HG02763 (cell line): ENCODE data around the gene SAP30BP.

ENCODE experiments used
- ATAC-seq: cut with Tn5 transposase; IDR thresholded peaks from one replicate; pipeline ENCODE4 v1.9.1; 2021; ENCODE audit warnings: mild to moderate bottlenecking, moderate library complexity; ENCODE audit not compliant: unreplicated experiment

SAP30BP gene

DNA sequence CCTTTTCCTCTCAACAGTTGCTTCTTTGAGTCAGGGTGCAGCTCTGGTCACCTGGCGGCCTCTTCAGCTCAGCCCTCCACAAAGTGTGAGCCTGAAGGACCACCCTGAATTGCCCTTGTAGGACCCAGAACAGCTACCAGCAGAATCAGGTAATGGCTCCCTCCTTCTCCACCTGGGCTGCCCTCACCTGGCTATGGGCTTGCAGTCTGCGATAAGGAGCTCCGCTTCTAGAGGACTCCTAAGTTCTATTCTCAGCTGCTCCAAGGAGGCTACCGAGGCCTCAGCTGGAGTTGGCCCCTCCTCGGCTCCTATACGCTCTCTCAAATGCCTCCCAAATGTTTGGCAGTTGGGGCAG is 20.5 kb upstream of the SAP30BP start:
- no peak for ATAC-seq

DNA sequence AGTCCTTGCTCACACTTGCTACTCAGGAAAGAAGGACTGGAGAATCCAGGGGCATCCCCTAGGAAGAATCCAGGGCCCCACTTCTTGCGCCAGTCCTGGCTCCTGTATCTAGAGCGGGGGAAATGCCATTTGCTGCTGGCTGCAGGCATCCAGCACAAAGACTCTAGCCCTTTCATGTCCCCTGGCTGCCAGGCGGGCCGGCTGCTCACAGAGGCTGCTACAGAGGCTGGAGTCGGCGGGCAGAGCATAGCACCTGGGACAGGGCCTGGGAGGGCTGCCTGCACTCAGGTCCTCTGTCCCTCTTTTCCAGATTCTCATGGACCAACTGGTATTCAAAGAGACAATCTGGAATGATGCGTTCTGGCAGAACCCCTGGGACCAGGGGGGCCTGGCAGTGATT is 20.1 kb upstream of the SAP30BP start:
- ATAC-seq, result no peak

DNA sequence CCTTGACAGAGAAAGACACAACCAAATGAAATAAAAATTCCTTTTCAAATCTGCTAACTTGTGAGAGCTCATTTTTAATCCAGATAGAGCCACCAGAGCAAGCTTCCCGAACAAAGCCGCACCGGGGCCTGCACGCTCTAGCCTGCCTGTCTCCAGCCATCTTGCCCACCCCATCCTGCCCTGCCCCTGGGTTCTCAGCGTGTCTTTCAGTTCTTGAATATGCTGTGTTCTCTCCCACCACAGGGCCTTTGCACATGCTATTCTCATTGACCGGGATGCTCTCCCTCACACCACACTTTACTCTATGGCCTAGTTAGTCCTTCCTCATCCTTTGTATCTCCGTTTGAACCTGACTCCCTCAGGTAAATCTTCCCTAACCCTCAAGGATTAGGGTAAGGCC is 19.2 kb upstream of the SAP30BP start:
- no peak for ATAC-seq

DNA sequence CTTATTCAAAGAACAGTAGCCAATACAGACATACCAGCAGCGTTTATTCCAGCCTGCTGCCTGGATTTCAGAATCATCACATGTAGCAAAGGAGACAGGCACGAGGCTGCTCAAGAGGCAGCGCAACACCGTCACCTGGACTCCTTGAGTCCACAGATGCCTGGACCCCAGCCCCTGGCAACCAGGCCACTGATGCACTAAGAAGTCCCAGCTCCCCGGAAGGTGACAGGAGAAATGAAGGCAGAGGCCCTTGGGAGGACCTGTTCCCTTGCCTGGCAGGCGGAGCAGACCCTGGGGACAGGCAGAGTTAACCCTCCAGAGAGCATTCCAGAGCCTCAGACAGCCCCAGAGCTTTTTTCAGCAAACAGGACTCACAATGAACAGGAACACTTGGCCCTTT is 17.5 kb upstream of the SAP30BP start:
- no peak for ATAC-seq

DNA sequence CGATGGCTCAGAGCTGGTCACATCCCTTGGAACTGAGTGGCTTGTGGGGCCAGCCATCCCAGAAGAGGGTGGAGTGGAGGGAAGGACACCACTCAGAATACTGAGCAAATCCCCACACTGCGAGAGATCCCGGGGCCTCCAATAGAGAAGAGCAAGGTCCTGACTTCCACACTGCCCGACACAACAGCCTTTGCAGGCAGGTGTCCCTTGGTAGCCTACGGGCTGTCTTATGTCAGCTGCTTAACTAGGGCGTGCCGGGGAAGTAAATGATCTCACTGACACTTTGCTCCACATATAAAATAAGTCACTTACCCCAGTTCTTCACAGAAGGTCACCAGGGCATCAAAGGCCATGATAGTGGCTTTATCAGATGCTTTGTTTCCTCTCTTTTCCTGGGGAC is 16.3 kb upstream of the SAP30BP start:
- no peak for ATAC-seq

DNA sequence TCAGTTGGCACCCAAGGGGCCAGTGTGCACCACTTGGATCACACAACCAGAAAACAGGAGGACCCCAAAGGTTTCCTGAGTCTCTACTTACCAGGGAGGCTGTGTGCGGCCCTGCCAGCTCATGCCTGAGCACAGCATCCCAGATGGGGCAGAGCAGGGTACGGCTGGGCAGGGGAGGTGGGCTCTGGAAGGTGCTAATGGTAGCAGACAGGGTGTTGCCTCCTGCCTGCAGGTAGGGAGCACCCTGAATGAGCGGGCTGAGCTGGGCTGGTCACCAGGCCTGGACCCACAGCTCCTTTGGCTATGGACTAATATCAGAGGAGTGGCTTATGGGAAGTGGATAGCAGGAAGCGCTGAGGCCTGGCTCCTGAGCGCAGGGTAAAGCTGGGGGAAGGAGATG is 14.8 kb upstream of the SAP30BP start:
- no peak for ATAC-seq

DNA sequence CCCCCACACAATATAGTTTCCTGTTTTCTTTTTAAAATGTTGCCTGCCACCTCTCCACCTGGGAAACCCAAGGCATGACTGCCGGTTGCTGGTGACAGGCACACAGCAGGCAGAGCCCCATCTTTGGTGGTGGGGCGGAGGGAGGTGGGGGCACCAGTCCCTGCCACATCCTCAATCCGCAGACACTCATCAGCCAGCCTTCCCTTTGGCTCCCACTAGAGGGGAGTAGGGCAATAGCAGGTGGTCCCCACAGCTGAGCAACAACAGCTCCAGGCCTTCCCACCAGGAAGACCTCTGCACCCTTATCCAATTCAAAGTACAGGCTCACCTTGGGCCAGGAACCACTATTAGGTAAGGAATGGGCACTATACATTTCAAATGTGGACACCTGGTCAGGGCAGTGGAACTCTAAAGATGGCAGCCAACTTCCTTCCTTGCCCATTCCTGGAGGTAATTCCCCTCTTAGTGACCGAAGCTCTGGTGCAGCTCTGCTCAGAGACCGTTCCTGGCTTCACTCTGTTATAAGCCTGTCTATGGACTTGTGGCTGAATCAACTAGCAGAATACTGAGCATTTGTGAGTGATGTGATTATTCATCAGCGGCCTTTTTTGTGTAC is 14.1 kb upstream of the SAP30BP start:
- ATAC-seq, result no peak

DNA sequence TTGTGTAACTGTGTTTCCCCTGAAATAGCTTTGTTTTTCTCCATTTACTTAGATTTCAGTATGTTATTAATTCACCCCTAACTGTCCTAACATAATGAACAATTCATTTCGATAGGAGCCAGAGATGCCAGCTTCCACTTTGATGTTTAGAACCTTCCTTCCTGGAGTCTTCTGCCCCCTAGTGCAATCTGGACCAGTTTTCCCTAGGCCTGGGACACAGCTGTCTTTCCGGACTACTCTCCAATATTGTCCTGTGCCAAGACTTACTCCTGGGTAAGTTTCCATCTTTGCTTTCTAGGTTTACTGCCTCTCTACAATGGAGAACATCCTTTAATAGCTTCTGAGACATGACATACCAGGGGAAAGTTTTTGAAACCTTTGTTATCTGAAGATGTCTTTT is 13.0 kb upstream of the SAP30BP start:
- ATAC-seq, result no peak

DNA sequence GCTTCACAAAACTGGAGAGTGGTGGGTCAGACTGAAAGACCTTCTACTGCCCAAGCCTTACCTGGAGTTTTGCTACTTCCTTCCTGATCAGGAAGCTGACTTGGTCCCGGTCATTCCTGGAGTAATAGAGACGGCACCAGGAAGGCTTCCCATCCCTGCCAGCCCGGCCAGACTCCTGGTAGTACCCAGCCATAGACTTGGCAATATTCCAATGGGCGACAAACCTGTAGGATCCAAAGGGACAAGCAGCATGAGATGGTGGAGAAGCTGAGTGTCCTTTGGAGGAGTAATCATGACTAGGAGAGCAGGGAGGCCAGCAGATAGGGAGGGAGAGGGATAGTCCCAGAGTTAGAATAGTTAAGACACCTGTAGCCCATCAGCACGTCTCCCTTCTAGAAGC is 8.9 kb upstream of the SAP30BP start:
- ATAC-seq, result no peak

DNA sequence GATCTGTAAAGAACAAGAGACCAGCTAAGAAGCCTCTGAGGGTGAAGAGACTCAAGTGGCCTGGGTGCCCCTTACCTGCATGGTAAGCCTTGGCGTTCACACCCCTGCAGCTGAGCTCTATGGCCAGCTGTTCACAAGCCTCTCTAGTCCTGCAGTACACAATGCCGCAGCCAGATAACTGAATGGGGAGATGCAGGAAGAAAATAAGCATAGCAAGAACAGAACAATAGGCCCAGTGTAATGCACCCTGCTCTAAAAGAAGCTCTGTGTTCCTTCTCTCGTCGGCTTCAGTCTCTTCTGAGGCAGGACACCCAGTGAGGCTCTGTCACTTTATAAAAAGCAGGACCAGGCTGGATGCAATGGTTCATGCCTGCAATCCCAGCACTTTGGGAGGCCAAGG is 5.6 kb upstream of the SAP30BP start:
- ATAC-seq, result no peak

DNA sequence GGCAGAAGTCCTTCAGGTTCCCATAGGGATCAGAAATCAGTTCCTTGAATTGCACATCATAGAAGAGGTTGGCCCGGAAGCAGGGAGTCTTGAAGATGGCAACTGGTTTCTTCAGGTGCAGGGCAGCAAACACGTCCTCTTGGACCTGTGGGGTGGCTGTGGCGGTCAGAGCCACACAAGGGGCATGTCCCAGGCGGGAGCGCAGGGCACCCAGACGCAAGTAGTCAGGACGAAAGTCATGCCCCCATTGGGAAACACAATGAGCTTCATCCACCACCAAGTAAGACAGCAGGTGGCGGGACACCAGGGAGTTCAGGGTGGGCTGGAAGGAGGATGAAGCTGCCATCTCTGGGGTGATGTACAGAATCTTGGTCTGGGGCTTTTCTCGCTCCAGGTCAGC is 4.6 kb upstream of the SAP30BP start:
- ATAC-seq, result no peak

DNA sequence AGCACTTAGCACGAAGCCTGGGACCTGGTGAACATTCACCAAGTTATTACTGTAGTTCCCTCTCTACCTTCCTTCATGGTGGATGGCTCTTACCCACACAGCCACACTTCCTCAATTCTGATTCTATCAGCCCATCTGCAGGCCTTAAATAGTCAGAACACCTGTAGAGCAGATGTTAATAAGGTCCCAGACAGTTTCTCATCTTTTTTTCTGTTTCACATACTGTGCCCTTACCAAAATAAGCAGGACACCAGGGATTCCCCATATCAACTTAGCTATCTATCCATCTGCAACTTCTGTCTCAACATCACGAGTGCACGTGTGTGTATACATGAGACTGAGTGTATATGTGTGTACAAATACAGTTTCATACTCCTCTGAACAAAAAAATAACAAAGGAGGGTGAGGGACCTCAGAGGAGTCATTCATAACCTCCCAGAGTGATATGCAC is 3.0 kb upstream of the SAP30BP start:
- ATAC-seq, result peak; percentile 59

DNA sequence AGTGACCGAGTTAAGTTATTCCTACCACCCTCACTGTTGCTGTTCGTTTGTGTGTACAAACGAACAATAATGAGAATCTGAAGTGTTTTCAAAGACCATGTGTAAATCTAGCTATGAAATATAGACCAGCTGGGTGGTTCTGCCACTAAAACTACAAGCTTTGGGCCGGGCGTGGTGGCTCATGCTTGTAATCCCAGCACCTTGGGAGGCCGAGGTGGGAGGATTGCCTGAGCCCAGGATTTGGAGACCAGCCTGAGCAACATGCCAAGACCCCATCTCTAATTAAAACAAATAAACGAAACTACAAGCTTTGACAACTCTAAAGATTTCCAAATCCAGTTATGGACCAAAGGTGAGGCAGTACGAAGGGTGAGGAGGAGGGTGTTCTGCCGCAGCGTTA is 1.2 kb upstream of the SAP30BP start:
- no peak for ATAC-seq

DNA sequence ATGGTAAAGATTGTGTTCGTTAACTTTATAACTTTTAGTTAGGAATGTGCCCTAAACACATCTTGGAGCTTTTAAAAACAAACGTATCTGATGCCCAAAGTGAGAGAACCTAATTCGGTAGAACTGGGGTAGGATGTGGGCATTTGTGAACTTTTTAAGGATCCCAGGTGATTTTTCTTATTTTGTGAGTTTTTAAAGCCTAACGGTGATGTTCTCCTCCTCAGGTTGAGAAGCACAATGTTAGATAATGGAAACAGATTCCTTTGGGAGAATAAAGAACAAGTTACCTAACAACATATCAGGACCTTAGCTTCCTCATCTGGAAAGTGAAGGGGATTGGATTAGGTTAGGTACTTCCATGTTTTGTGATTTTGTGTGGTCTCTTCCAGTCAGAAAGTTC is 687 bp downstream of the SAP30BP start:
- ATAC-seq, result no peak

DNA sequence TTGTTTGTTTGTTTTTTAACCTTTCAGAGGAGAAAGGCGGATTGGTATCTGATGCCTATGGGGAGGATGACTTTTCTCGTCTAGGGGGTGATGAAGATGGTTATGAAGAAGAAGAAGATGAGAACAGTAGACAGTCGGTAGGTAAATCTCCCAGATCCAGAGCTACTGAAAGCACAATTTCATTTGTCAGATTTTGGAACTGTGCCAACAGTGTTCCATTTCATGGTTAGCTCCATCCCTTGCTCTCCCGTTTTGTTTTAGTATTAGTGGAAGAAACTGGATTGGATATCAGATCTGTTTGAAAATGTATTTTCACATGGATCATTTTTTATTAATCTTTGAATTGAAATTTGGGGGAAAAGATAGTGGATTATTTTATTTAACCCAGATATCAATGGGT is 1.4 kb downstream of the SAP30BP start:
- no peak for ATAC-seq

DNA sequence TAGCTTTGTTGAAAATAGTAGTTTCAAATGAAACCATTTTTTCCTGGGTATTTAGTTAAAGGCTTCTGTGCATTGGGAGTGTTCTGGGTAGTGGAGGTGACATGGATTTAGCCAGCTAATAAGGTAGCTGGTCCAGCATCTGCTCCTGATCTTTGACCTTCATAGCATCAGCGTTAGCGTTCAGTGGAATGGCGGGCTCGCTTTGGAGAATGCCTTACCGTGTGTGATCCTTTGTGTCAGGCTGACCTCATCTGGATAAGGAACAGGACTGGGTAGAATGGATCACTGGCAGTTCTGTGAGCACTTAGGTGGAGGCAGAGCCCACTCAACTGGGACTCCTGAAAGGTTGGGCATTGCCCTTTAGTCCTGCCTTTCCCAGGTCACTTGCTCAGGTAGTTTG is 3.7 kb downstream of the SAP30BP start:
- ATAC-seq, result no peak

DNA sequence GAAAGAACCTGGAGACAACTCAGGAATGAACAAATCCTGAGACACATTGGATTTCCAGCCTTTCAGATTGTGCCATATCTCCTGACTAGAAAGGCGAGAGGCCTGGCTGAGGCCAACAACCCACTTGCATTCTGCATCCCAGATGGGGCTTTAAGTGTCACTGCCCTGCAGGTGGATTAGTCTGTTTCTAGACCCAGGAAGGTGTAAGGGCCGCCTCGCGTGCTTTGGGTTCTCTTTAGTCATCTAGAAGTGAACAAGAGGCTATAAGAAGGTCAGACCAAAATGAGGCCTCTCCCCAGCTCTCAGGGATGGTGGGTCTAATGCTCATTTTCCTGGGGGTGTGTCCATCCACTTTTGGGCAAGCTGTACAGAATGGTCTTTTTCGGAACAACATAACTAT is 4.9 kb downstream of the SAP30BP start:
- no peak for ATAC-seq

DNA sequence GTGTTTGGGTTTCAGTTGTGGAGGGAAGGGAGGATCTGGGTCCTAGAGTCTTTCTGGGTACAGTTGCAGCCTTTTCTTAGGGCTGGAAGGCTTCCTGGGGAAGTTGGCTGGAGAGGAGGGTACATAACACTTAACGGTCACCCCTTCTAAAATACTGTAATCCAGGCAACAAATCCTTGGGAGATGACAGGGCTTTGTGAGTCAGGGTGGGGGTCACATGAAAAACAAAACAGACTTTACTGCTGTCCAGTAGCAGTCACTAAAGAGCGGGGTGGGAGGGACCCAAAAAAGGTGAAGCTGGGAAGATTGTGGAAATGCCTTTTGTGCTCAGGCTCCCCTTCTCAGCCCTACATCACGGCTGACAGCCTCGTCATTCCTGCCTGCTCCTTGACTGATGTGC is 6.3 kb downstream of the SAP30BP start:
- ATAC-seq, result no peak

DNA sequence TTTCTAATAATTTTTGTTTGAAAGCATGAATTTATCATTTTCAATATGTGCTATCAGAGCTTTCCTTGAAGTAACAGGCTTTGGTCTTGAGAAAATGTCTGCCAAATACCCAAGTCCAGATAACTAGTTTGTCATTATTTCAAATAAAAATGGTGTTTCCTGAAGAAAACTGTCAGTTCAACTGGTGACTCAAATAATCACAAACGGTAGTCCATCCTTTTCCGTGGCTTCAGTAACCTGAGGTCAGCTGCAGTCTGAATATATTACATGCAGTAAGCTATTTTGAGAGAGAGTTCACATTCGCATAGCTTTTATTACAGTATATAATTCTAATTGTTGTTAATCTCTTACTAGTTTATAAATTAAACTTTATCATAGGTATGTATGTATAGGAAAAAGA is 9.3 kb downstream of the SAP30BP start:
- ATAC-seq, result no peak

DNA sequence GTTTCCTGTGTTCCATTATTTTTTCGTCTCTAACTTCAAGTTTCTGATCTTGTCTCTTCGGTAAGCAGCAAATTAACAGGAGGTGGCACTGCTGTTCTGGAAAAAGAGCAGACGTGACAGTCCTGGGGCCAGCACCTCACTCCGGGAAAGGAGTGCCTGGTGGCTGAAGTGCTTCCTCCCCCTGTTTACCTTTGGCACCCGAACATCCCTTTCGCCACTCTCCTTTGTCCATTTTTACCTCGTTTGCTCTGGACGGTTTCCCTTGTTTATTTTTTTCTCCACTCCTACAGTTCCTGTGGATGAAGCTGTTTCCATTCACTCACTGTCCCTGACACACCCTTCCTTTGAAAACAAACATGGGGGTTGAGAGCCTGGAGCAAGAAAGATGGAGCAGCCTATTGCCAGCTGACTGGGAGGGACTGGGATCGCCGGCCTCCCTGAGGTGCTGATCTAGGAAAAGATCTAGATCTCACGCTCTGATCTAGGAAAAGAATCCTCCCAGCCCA is 12.6 kb downstream of the SAP30BP start:
- ATAC-seq, result no peak

DNA sequence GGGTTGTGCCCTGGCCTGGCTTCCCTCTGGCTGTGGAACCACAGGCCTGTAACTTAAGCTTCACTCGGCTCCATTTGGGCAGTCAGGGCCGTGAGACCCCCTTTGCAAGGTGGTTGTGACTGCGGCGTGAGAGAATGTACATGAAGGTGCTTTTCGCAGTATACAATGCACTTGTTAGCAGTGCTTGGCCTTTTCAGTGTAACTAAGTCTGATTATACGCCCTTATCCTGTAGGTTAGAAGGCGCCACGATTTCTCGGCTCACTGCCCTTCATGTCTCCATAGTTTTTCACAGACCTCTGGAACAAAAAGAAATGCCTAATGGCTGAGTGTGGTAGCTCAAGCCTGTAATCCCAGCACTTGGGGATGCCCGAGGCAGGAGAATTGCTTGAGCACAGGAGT is 13.3 kb downstream of the SAP30BP start:
- no peak for ATAC-seq

DNA sequence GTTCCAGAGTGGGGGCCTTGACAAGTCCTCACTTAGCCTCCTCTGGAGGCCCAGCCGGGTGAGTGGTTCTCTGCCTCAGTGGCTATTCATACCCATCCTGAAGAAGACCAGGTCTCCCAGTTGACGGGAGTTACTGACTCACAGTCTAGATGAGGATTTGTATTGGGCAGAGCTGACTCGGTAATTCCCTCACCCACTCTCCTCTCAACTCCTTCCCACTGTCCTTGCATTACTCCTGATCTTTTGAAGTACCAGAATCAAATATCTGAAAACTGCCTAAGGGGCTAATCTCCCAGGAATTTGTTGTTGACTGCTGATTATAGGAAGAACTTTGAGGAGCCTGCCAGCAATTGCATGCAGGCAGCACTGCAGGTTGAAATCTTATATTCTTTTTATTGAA is 14.2 kb downstream of the SAP30BP start:
- no peak for ATAC-seq

DNA sequence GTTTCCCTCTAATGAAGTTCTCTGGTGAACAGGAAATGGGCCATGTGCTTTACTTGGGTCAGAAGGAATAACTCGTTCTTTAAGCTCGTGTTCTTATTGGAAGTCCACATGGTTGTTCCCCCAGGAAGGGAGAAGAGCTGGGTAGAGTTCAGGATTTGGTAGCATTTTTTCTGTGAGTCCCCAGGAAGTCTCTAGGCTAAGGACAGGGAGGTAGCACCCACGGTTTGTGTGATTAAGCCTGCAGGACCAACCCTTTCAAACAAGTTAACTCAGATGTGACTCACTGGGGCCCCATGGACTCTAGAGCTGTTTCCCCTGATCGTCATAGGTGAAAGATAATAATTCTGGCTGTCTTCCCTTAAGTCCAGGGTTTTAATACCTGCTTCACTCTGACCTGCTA is 16.4 kb downstream of the SAP30BP start:
- ATAC-seq, result no peak

DNA sequence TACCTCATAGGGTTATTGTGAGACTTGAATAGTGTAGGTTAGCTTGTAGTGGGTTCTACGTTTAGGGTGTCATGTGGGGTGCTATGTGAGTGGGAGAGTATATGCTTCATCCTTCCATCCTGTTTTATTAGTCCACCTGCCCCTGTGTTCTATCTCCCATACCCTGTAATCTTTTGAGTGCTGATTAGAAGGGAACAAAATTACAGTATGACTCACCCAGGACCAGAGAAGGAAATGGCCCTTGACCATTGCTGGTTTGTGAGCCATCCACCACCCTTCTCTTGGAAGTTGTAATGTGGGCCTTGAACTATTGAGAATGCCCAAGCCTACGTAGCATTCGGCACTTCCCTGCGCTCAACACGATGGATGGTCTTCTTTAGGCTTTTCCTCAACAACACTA is 17.1 kb downstream of the SAP30BP start:
- ATAC-seq, result no peak
